GM11168 (cell line): ENCODE measurements around the gene RFX2.

Experiments
- in situ Hi-C: fragments of 300-500 bp; cut with MboI; formaldehyde crosslinking; loops from one replicate; pipeline ENCODE4 v1.12.0; 2022; ENCODE audit warnings: low sequenced_read_pairs; ENCODE audit not compliant: unreplicated experiment

The RFX2 gene

GRCh38 chr19:5978606-5979552 is 131.4 kb downstream of the RFX2 start:
- in situ Hi-C loops: no loop called here

DNA sequence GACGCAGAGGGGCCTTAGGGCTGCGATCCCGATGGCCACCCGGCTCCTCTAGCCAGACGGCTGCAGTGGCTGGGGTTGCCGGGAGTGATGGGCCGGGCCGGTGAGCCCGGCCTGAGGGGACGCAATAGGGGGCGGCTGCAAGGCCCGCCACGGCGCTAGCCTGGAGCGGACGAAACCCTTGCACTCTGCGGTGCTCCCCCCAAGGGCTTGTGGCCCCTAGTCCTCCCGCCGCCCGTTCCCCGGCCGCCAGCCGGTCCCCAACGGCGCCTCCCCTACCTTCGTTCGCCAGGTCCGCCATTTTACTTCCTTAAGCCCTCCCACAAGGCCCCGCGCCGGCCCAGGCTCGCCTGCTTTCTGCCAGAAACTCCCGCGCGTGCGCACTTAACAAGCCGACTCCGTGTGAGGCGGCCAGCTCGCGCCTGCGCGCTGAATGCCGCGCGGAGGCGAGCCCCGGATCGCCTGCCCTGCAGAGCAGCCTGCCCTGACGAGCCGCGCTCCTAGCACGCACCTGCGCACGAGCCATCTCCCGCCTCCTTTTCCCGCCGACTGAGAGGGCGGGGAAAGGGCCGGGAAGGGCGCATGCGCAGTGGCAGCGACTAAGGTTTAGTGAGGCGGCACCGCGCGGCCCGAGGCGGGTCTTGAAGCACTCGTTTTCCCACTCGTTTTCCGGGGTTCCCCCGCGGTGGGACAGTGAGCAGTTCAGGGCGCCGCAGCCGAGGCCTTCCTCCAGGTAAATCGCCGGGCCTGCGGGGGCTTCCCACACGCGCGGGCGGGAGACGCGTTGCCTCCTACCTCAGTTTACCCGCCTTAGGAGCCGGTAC is 132.3 kb downstream of the RFX2 start, which contains the start of gene RANBP3:
Gene RANBP3, minus strand, starts transcription at position 356 of the 821 bp plus-strand sequence. Its CDS starts 58 bp downstream, at position 298.
- in situ Hi-C loops: no loop called here

DNA sequence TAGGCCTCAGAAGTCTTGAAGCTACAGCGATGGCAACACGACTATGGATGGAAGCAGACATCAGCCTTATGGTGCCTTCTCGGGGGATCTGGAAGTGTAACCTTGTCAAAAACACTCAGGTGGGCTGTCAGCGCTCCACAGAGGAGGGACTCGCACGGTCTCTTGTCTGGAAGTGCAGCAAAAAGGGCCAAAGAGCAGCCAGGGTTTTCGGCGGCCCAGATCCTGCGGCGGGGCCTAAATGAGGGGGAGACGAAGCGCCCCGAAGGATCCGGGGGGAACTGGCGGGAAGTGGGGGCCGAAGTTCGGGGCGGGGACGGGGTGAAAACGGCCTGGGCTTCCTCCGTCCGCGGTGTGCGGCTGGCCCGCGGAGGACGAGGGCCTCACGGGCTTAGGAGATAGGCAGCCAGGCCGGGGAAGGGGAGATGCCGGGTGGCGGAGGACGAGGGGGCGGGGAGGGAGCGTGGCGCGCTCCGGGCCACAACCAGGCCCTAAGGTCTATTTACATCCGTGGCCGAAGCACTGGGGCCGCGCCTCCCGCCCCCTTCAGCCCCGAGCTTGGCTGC is 133.0 kb downstream of the RFX2 start:
- in situ Hi-C loops: no loop called here

DNA sequence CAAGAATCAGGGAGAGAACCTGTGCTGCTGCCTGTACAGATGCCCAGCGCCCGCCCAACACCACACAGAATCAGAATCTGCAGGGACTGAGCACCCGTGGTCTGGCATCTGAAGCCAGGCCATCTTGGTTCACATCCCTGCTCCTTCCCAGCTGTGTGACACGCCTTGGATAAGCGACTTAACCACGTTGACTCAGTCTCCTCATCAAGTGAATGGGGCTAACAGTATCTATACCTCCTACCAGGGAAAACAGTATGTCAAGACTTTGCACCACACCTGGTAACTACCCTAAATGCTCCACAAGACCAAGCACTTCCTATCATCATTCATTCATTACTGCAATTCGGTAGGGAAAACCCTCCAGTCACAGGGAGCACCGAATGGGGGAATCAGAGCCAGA is 133.5 kb downstream of the RFX2 start:
- in situ Hi-C loops: no loop called here

DNA sequence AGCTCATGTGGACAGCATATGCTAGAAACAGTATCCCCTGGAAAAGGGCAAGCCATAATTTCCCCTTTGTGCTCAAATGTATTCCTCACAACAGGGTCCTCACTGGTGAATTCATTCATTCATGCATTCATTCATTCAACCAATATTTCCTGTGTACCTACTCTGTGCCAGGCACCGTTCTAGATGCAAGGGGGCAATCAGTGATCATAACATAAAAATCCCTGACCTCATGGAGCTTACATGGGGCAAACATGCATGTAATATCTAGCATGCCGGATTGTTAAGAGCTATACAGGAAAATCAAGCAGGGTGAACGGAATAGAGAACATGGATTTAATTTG is 134.9 kb downstream of the RFX2 start:
- in situ Hi-C loops: no loop called here

DNA sequence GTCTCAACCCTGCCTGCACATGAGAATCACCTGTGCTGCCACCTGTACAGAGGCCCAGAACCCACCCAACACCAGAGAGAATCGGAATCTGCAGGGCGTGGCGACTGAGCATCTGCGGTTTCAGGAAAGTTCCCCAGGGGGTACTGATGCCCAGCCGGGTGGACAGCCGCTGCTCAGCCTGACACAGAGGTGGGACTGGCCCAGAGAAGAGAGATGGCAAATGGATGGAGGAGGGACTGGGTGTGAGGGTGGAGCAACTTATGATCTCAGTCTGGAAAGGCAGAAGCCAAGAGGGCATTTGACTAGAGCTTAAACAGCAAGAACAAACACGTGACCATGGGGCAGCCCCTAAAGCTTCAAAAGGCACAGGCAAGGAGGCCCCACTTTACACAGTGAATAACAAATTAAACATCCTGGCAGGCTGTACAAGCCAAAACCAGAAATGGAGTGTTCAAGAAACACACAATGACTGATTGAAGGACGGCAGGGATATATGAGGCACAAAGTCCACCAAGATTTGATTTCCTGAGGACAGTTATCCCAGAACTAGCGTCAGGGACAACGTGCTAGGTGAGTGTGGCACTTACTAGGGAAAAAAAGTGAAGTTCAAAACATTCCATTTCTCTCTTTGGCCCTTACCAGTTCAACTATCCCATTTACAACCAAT is 135.4 kb downstream of the RFX2 start:
- in situ Hi-C loops: no loop called here

DNA sequence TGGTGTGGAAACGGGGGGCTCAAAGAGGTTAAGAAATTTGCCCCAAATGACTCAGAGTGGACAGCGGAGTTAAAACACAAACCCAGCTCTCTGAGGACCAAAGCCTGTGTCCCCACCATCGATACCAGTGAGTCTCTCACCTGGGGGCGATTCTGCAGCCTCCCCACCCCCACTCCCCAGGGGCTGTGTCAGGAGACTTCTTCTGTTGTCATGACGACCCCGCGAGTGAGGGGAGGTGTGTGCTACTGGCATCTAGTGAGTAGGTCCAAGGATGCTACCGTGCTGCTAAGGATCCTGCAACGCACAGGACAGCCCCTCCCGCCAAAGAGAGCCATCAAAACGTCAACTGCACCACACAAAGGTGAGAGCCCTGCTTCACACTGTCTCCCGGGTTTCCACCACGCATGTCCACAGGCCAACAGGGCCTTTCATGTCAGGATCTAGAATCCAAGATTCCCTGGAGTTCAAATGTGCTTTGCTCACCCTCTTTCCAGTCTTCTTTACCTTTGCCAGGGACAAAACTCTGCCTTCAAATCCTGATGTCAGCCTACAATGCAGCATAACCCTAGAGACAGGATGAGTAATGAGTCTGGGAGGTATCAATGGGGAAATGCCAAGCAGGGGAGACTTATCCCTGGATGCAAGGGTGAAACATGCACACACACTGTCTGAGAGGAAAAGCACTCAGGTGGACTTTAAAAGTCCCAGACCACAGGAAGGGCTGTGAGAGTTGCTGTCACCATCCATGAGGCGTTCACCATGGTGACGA is 136.2 kb downstream of the RFX2 start:
- in situ Hi-C loops: no loop called here

- in situ Hi-C loops: no loop called here
These were observed 136.9 kb downstream of the RFX2 start for GRCh38 chr19:5973376-5973775.

GRCh38 chr19:5972355-5972731 is 138.0 kb downstream of the RFX2 start:
- in situ Hi-C loops: no loop called here

DNA sequence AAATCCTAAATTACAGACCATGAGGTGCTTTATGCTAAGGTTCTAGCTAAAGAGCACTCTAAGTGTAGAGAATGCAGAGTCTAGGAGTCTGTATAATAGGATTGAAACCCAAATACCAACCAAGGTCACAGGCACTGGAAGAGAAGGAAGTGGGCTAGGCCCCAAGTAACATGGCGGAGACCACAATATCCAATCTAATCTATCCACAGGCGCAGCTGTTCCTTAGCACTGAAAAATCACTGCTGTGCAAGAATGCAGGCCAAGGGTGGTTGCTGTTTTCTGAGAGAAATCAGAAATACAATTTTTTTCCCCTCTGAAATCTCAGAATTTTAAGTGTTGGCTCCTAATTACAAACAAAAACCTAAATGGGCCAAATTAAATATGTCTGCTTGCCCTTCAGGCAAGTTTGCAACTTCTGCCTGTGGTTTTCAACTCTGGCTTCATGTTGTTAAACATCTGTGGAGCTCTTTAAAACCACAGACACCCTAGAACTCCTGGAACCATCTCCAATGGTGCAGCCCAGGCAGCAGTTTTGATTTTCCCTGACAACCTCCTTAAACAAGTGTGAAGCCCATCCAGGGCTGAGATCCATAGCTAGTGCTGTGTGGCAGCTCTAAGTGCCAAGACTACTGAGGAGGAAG is 138.5 kb downstream of the RFX2 start:
- in situ Hi-C loops: no loop called here

DNA sequence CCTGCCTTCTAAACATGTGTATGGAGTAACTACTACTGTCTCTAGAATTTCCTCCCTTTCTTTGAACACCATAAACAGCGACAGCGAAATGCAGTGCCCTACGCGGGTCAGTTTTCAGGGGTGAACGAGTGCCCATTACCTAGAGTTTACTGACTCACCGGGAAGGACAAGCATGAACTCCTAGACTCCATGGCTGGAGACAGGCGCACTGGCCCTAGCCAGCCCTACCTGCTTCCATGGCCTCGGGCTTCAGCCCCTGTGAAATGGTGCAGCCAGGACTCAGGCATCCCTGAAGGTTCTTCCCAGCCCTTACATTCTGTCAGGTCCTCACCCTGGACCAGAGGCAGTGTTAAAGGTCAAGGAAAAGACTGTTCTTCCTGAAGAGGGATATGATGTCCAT is 140.8 kb downstream of the RFX2 start:
- in situ Hi-C loops: no loop called here

DNA sequence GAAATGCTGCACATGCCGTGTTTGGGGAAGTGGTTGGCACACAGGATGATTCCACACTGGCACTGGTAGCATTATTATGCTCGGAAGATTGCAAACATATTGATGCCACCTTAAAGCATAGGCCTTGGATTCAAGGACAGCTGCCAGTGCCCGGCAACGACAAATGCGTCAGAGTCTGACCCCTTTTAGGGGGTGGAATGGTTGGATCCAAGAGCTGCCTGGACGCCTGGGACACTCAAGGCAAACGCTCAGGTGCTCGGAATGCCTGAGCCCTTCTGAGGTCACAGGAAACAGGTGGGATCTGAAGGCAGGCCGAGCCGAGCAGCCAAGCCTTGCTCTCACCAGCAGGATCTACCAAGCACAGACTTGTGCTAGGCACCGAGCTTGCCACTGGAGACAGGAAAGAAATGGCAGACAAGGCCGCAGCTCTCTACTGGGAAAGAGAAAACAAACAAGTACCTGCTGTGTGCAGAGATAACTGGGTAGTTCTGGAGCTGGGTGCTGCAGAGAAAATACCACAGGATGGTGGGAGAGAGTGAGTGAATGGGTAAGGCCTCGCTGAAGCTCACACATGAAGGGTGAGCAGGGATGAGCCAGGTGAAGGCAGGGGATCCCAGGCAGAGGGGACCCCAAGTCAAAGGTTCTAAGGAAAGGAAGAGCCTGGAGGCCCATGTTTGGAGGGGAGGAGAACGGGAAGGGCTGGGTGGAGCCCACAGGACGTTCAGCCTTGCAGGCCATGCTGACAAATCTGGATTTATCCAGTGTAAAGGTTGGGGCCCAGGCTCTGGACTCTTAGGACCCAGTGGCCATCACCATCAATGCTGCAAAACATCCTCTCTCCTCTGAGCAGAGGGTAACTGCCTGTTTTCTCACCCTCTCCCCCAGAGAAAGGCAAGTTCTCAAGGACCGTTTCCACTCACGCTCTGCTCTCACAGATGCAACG is 141.6 kb downstream of the RFX2 start:
- in situ Hi-C loops: no loop called here

- in situ Hi-C loops: no loop called here
These were observed 142.3 kb downstream of the RFX2 start for GRCh38 chr19:5967994-5968430.

DNA sequence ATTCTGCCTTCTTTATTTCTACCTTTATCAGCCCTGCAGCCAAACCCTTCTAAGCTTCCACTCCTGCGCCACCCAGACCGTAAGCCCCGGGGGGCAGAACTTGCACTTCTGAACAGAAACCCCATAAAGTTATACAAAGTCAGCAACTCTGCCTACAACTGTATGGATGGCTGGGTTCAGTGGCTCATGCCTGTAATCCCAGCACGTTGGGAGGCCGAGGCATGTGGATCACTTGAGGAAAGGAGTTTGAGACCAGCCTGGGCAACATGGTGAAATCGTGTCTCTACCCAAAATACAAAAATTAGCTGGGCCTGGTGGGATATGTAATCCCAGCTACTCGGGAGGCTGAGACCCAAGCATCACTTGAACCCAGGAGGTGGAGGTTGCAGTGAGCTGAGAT is 142.7 kb downstream of the RFX2 start:
- in situ Hi-C loops: no loop called here

GRCh38 chr19:5966941-5967340 is 143.4 kb downstream of the RFX2 start:
- in situ Hi-C loops: no loop called here

GRCh38 chr19:5966215-5966614 is 144.1 kb downstream of the RFX2 start:
- in situ Hi-C loops: no loop called here

DNA sequence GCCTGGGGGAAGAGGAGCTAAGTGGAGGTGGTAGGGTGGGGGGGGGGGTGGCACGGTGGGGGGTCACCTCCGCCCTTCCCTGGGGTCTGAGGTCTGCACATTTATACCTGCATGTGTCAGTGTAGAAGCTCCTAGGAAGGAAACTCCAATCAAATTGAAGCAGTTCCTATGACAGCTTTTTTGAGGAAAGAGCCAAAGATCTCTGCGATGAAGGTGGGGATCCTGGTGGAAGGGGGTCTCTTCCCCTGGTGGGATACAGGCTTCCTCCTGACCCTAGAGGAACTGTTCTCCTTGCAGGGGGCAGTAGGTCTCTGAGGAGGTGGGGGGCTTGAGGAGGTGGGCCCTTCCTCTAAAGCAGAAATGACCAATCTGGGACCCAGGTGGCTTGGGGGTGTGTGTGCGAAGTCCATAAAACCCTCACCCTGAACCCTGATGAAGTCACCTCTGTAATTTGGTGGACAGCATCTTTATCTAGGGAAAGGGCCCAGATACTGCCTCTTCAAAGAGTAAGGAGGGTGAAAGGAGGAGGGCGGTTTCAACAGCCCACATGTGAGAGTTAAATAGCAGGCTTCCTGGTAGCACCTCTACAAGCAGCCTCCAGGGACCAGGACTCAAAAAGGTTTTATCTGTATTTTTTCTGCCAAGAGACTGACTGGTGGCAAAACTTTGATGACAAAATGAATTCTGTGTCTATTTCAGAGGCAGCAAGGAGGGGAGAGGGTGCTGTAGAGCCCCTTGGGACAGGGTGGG is 145.3 kb downstream of the RFX2 start:
- in situ Hi-C loops: no loop called here
